Measurements from ENCODE around the gene PTPRN2. TPM values are rescaled to one million over a fixed set of nuclear protein-coding genes. Genes with fewer than 3 reads are reported as not detected.
A peak's percentile ranks its signal among the peaks of the same experiment; 100 is the strongest.
"Not testable (repeated sequence)": the region's sequence is repeated elsewhere in the genome, so short reads cannot be mapped to it uniquely, and the experiment has no call there.

Gene PTPRN2
- polyA plus RNA-seq, 1 donor from 2014 or later: 1.6 TPM

- Mint-ChIP-seq H3K4me1 (peaks cover 5 to 14% (median 8%) of the 10 kb centered on the region in 3 donors), H3K27me3 (no peaks in the 10 kb centered on the region), H3K27ac (no peak overlapping the region), H3K36me3 (no peaks in the 10 kb centered on the region), H3K4me3 (no peak overlapping the region), H3K9me3 (no peaks in the 10 kb centered on the region)
These were observed 44.7 kb downstream of the PTPRN2 start for GRCh38 chr7:158542651-158543566.

- Mint-ChIP-seq H3K36me3 (no peaks in the 10 kb centered on the region), H3K27ac (peak overlapping the region in 1 of 3 donors; percentile 84), H3K4me3 (peak overlapping the region in 3 of 4 donors; percentile 34 to 61 (median 60))
These were observed 46.1 kb downstream of the PTPRN2 start for GRCh38 chr7:158541346-158542010.

GRCh38 chr7:158539711-158540146 is 47.9 kb downstream of the PTPRN2 start:
- Mint-ChIP-seq H3K4me1 (peaks cover 5 to 15% (median 8%) of the 10 kb centered on the region in 3 donors), H3K27ac (no peak overlapping the region), H3K4me3 (no peak overlapping the region), H3K36me3 (no peaks in the 10 kb centered on the region), H3K27me3 (no peaks in the 10 kb centered on the region), H3K9me3 (peaks cover 0 to 6% (median 0%) of the 10 kb centered on the region in 3 donors)

More at GRCh38 chr7:158541346-158542010, 46.1 kb downstream of the PTPRN2 start:
- Mint-ChIP-seq H3K9me3 (no peaks in the 10 kb centered on the region), H3K27me3 (no peaks in the 10 kb centered on the region), H3K4me1 (peaks cover 5 to 15% (median 8%) of the 10 kb centered on the region in 3 donors)

GRCh38 chr7:158538156-158538946 is 49.3 kb downstream of the PTPRN2 start:
- peaks cover 5 to 15% (median 8%) of the 10 kb centered on the region in 3 donors for H3K4me1 Mint-ChIP-seq
- H3K9me3 Mint-ChIP-seq: peaks cover 0 to 6% (median 2%) of the 10 kb centered on the region in 3 donors
- peaks cover 2% of the 10 kb centered on the region for H3K27me3 Mint-ChIP-seq
- no peak overlapping the region for H3K27ac Mint-ChIP-seq
- H3K4me3 Mint-ChIP-seq: no peak overlapping the region
- no peaks in the 10 kb centered on the region for H3K36me3 Mint-ChIP-seq

GRCh38 chr7:158537516-158537882 is 50.1 kb downstream of the PTPRN2 start:
- Mint-ChIP-seq H3K36me3 (no peaks in the 10 kb centered on the region), H3K27me3 (peaks cover 2% of the 10 kb centered on the region), H3K4me1 (peaks cover 5 to 20% (median 8%) of the 10 kb centered on the region in 3 donors), H3K4me3 (no peak overlapping the region), H3K9me3 (peaks cover 0 to 6% (median 2%) of the 10 kb centered on the region in 3 donors), H3K27ac (peak overlapping the region in 2 of 3 donors; percentile 71 to 73)

- Mint-ChIP-seq H3K4me3 (no peak overlapping the region), H3K27me3 (peaks cover 2% of the 10 kb centered on the region), H3K4me1 (peaks cover 5 to 22% (median 8%) of the 10 kb centered on the region in 3 donors), H3K27ac (peak overlapping the region in 2 of 3 donors; percentile 71 to 73), H3K36me3 (no peaks in the 10 kb centered on the region), H3K9me3 (peaks cover 0 to 6% (median 2%) of the 10 kb centered on the region in 3 donors)
These were observed 50.6 kb downstream of the PTPRN2 start for GRCh38 chr7:158536871-158537515.

- Mint-ChIP-seq H3K27me3 (peaks cover 2% of the 10 kb centered on the region), H3K4me3 (no peak overlapping the region), H3K27ac (peak overlapping the region in 1 of 3 donors; percentile 72)
These were observed 52.5 kb downstream of the PTPRN2 start for GRCh38 chr7:158535079-158535478.

GRCh38 chr7:158534598-158534997 is 53.0 kb downstream of the PTPRN2 start:
- Mint-ChIP-seq H3K4me1 (peaks cover 0 to 11% (median 0%) of the 10 kb centered on the region in 3 donors), H3K27ac (no peak overlapping the region), H3K9me3 (peaks cover 0 to 6% (median 2%) of the 10 kb centered on the region in 3 donors), H3K36me3 (no peaks in the 10 kb centered on the region), H3K27me3 (peaks cover 2% of the 10 kb centered on the region), H3K4me3 (no peak overlapping the region)

More at GRCh38 chr7:158535079-158535478, 52.5 kb downstream of the PTPRN2 start:
- Mint-ChIP-seq H3K9me3 (peaks cover 0 to 6% (median 2%) of the 10 kb centered on the region in 3 donors), H3K4me1 (peaks cover 0 to 11% (median 0%) of the 10 kb centered on the region in 3 donors), H3K36me3 (no peaks in the 10 kb centered on the region)

- not testable (repeated sequence) for H3K9me3 Mint-ChIP-seq, H3K27ac Mint-ChIP-seq, H3K27me3 Mint-ChIP-seq, H3K4me3 Mint-ChIP-seq, H3K36me3 Mint-ChIP-seq
- H3K4me1 Mint-ChIP-seq: peaks cover 0 to 11% (median 0%) of the 10 kb centered on the region in 3 donors
These were observed 53.5 kb downstream of the PTPRN2 start for GRCh38 chr7:158534134-158534515.

- Mint-ChIP-seq H3K27ac (peak overlapping the region in 1 of 3 donors; percentile 35), H3K4me3 (peak overlapping the region in 1 of 4 donors; percentile 30), H3K9me3 (peaks cover 0 to 6% (median 2%) of the 10 kb centered on the region in 3 donors), H3K4me1 (peaks cover 0 to 11% (median 0%) of the 10 kb centered on the region in 3 donors), H3K36me3 (no peaks in the 10 kb centered on the region), H3K27me3 (peaks cover 2% of the 10 kb centered on the region)
These were observed 54.1 kb downstream of the PTPRN2 start for GRCh38 chr7:158533386-158534133.

- Mint-ChIP-seq H3K4me1 (peaks cover 0 to 11% (median 0%) of the 10 kb centered on the region in 3 donors), H3K9me3 (peaks cover 0 to 6% (median 2%) of the 10 kb centered on the region in 3 donors), H3K4me3 (peak overlapping the region in 1 of 4 donors; percentile 38), H3K36me3 (no peaks in the 10 kb centered on the region), H3K27me3 (peaks cover 2% of the 10 kb centered on the region), H3K27ac (peak overlapping the region in 1 of 3 donors; percentile 57)
These were observed 55.5 kb downstream of the PTPRN2 start for GRCh38 chr7:158532093-158532627.

- Mint-ChIP-seq H3K27ac (no peak overlapping the region), H3K4me3 (no peak overlapping the region), H3K4me1 (peaks cover 0 to 10% (median 0%) of the 10 kb centered on the region in 3 donors), H3K27me3 (peaks cover 2% of the 10 kb centered on the region), H3K36me3 (no peaks in the 10 kb centered on the region), H3K9me3 (peaks cover 0 to 6% (median 2%) of the 10 kb centered on the region in 3 donors)
These were observed 56.0 kb downstream of the PTPRN2 start for GRCh38 chr7:158531661-158532060.
